DND-41 (cell line): ENCODE results near the gene TMIGD2.
"Not testable (repeated sequence)": the region's sequence is repeated elsewhere in the genome, so short reads cannot be mapped to it uniquely, and the experiment has no call there.

ENCODE experiments used
- ATAC-seq: fragments of 200-7000 bp; cut with Tn5 transposase; 3 replicates; pipeline ENCODE4 v1.9.1; 2021; ENCODE audit warnings: low read depth; ENCODE audit not compliant: insufficient read depth
- DNase-seq: peaks from one replicate; pipeline ENCODE4 v3.0.0-alpha.2; 2020
- H2AFZ ChIP-seq: 2 replicates; pipeline ENCODE4 v1.6.0; 2012; ENCODE audit warnings: low read depth, low read length
- H3K27ac ChIP-seq: 2 replicates; pipeline ENCODE4 v1.5.1; 2012; ENCODE audit warnings: low read length, inconsistent platforms
- H3K27me3 ChIP-seq: fragments of 200-600 bp; sonication (generic); 2 replicates; pipeline ENCODE4 v1.6.0; 2012; ENCODE audit warnings: low read length, mild to moderate bottlenecking, inconsistent platforms; ENCODE audit not compliant: insufficient read depth, poor library complexity
- H3K36me3 ChIP-seq: 2 replicates; pipeline ENCODE4 v1.5.1; 2012; ENCODE audit warnings: low read length, inconsistent platforms; ENCODE audit not compliant: insufficient read depth
- H3K4me1 ChIP-seq: 2 replicates; pipeline ENCODE4 v1.5.1; 2012; ENCODE audit warnings: mild to moderate bottlenecking, low read length; ENCODE audit not compliant: insufficient read depth
- H3K4me2 ChIP-seq: 2 replicates; pipeline ENCODE4 v1.6.0; 2012; ENCODE audit warnings: mild to moderate bottlenecking, moderate library complexity, low read length, inconsistent platforms; ENCODE audit not compliant: insufficient read depth
- H3K4me3 ChIP-seq, 2 experiments: fragments of 200-600 bp in 1 of 2; shearing (Covaris generic) in 1 of 2; 2 replicates each; pipeline ENCODE4 v1.5.1; 2012 to 2016; ENCODE audit warnings: inconsistent platforms in 2 of 2, low read length in 2 of 2, mild to moderate bottlenecking in 2 of 2, low read depth in 1 of 2, moderate library complexity in 1 of 2
- H3K79me2 ChIP-seq: 2 replicates; pipeline ENCODE4 v1.6.0; 2012; ENCODE audit warnings: low read length, inconsistent platforms; ENCODE audit not compliant: insufficient read depth
- H3K9ac ChIP-seq: 2 replicates; pipeline ENCODE4 v1.6.0; 2012; ENCODE audit warnings: low read depth, mild to moderate bottlenecking, inconsistent platforms, low read length, moderate library complexity
- H3K9me3 ChIP-seq: 2 replicates; pipeline ENCODE4 v1.5.1; 2012; ENCODE audit warnings: low read length, moderate library complexity, mild to moderate bottlenecking, inconsistent platforms; ENCODE audit not compliant: insufficient read depth, severe bottlenecking
- H4K20me1 ChIP-seq: 2 replicates; pipeline ENCODE4 v1.6.0; 2012; ENCODE audit warnings: low read length; ENCODE audit not compliant: insufficient read depth
- EZH2 ChIP-seq: IDR thresholded peaks from 3 replicates; pipeline ENCODE4 v1.6.1; 2012; ENCODE audit warnings: borderline replicate concordance, low read depth, mild to moderate bottlenecking, moderate library complexity, low read length, inconsistent platforms; ENCODE audit not compliant: severe bottlenecking
- TF ChIP-seq, protein P1 (sequence below): IDR thresholded peaks from 2 replicates; pipeline ENCODE4 v1.5.1; 2012; ENCODE audit warnings: borderline replicate concordance, low read length, moderate library complexity, mild to moderate bottlenecking; ENCODE audit not compliant: poor library complexity, severe bottlenecking; ENCODE audit errors: extremely low read depth

Gene TMIGD2

DNA sequence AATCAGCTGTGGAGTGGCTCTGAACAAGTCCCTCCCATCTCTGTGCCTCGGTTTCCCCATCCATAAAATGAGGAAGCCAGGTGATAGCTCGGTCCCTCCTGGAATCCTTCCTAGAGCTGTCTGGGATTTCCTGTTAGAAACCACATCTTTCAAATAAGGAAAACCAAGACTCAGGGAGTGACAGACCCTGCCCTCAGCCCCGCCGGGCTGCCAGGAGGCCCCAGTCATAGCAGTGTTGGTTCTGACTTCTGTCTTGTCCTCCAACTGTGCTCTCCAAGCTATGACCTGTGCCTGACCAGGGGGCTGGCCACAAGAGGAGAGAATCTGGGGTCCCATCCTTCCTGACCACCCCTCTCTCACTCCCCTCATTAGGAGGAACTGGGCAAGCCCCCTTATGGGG lies 24.2 kb downstream of the TMIGD2 start:
- H3K79me2 ChIP-seq = no peaks in the 10 kb centered on the region
- H4K20me1 ChIP-seq = no peaks in the 10 kb centered on the region
- no peak overlapping the region for H3K27ac ChIP-seq
- H3K4me3 ChIP-seq = no peak overlapping the region
- peaks cover 22% of the 10 kb centered on the region for H3K27me3 ChIP-seq
- no peaks in the 10 kb centered on the region for H3K4me1 ChIP-seq
- TF ChIP-seq EZH2 = no peak
- no peak overlapping the region for H3K9ac ChIP-seq
- DNase-seq = no peak
- no peak for ATAC-seq
- H3K4me2 ChIP-seq = no peak overlapping the region
- H3K9me3 ChIP-seq = no peaks in the 10 kb centered on the region
- no peak overlapping the region for H2AFZ ChIP-seq
- no peaks in the 10 kb centered on the region for H3K36me3 ChIP-seq

DNA sequence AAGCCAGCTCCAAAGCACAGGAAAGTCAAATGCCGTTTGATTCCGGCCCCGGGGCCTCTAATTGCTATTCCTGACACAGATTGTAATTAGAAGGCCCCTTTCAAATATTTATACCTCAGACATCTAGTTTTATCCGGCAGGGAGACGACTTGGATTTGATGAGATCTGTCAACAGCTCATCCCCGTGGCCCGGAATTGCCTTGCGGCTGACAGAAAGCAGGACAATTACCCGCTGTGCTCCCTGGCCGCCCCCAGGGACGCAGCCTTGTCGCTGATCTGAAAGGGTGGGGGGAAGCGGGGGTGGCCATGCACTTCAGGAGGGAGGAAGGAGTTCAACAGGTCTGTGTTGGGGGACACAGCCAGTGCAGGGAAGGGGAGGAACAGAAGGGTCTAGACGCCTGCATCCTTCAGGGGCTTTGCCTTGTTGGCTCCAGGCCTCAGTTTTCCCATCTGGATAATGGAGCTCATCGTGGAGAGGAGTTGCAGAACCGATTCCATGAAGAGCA lies 24.9 kb downstream of the TMIGD2 start:
- no peak overlapping the region for H3K4me2 ChIP-seq

DNA sequence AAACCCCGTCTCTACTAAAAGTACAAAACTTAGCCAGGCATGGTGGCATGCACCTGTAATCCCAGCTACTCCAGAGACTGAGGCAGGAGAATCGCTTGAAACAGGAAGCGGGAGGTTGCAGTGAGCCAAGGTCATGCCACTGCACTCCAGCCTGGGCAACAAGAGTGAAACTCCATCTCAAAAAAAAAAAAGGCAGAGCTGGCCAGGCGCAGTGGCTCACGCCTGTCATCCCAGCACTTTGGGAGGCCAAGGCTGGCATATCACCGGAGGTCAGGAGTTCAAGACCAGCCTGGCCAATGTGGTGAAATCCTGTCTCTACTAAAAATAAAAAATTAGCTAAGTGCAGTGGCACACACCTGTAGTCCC lies 27.9 kb downstream of the TMIGD2 start:
- not testable (repeated sequence) for H3K4me3 ChIP-seq, DNase-seq, H4K20me1 ChIP-seq, H3K27ac ChIP-seq, ATAC-seq, H3K4me2 ChIP-seq, H3K9ac ChIP-seq, H2AFZ ChIP-seq, H3K9me3 ChIP-seq, H3K4me1 ChIP-seq, H3K79me2 ChIP-seq
- H3K27me3 ChIP-seq = peaks cover 13% of the 10 kb centered on the region
- H3K36me3 ChIP-seq = peaks cover 10% of the 10 kb centered on the region; the same call in 1 of the 2 replicates

More for the DNA sequence above, 24.9 kb downstream of the TMIGD2 start:
- Histone ChIP-seq H4K20me1 (no peaks in the 10 kb centered on the region), H3K79me2 (no peaks in the 10 kb centered on the region), H3K36me3 (no peaks in the 10 kb centered on the region), H3K4me1 (no peaks in the 10 kb centered on the region), H3K9ac (no peak overlapping the region), H3K4me3 (no peak overlapping the region), H3K27me3 (peaks cover 22% of the 10 kb centered on the region), H3K27ac (no peak overlapping the region), H2AFZ (no peak overlapping the region), H3K9me3 (no peaks in the 10 kb centered on the region)
- TF ChIP-seq, protein P1, sequence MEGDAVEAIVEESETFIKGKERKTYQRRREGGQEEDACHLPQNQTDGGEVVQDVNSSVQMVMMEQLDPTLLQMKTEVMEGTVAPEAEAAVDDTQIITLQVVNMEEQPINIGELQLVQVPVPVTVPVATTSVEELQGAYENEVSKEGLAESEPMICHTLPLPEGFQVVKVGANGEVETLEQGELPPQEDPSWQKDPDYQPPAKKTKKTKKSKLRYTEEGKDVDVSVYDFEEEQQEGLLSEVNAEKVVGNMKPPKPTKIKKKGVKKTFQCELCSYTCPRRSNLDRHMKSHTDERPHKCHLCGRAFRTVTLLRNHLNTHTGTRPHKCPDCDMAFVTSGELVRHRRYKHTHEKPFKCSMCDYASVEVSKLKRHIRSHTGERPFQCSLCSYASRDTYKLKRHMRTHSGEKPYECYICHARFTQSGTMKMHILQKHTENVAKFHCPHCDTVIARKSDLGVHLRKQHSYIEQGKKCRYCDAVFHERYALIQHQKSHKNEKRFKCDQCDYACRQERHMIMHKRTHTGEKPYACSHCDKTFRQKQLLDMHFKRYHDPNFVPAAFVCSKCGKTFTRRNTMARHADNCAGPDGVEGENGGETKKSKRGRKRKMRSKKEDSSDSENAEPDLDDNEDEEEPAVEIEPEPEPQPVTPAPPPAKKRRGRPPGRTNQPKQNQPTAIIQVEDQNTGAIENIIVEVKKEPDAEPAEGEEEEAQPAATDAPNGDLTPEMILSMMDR = no peak
- TF ChIP-seq EZH2 = no peak
- DNase-seq (no peak), ATAC-seq (no peak)

DNA sequence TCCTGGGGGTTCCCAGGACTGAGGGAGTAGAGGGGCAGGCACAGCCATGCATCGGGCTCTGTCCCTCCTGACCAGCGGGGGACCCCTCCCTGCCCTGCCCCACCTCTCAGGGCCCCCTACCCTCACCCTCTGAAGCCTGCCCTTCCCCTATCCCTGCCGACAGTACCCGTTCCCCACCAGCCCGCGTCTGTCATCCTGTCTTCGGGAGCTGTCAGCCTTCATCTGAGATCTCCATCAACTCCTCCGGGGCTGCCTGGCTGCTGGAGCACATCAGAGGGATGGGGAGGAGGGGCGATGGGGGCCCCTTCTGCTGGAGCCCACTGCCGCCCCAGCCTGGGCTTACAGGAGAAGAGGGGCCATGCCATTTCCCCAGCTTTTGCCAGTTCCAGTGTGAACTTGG lies 29.3 kb downstream of the TMIGD2 start:
- Histone ChIP-seq H4K20me1 (no peaks in the 10 kb centered on the region), H3K4me3 (no peak overlapping the region), H3K27ac (no peak overlapping the region), H3K36me3 (peaks cover 24% of the 10 kb centered on the region), H3K27me3 (peaks cover under 1% of the 10 kb centered on the region), H3K79me2 (no peaks in the 10 kb centered on the region), H3K4me2 (no peak overlapping the region), H3K9me3 (no peaks in the 10 kb centered on the region), H3K4me1 (no peaks in the 10 kb centered on the region), H2AFZ (no peak overlapping the region), H3K9ac (no peak overlapping the region)
- ATAC-seq (no peak), DNase-seq (no peak)
- TF ChIP-seq, protein P1 = no peak
- no peak for TF ChIP-seq EZH2
